NCI-H2107 (cell line): Measurements from ENCODE around the gene SERPINB10.
A peak's percentile ranks its signal among the peaks of the same experiment; 100 is the strongest.

Experiments
- DNase-seq: peaks from one replicate; lab custom pipeline; 2025; lab: John Stamatoyannopoulos, UW

The SERPINB10 gene

GRCh38 chr18:63949068-63949737 is 41.4 kb downstream of the SERPINB10 start, which contains the start of gene HMSD:
Gene HMSD, plus strand, starts transcription at chr18:63949301. Its CDS starts 4,155 bp downstream, at chr18:63953456.
- DNase-seq, result peak; percentile 51

- no peak for DNase-seq
Measured at GRCh38 chr18:63951302-63951705, 43.5 kb downstream of the SERPINB10 start.

- no peak for DNase-seq
Measured at GRCh38 chr18:63953811-63954210, 46.1 kb downstream of the SERPINB10 start.

- no peak for DNase-seq
Measured at GRCh38 chr18:63956755-63957154, 49.0 kb downstream of the SERPINB10 start.

- DNase-seq, result no peak
Measured at GRCh38 chr18:63960891-63961290, 53.1 kb downstream of the SERPINB10 start.

- DNase-seq, result no peak
Measured at GRCh38 chr18:63961435-63961980, 53.8 kb downstream of the SERPINB10 start.

GRCh38 chr18:63962137-63962536 is 54.4 kb downstream of the SERPINB10 start:
- no peak for DNase-seq

GRCh38 chr18:63963615-63964256 is 56.0 kb downstream of the SERPINB10 start:
- DNase-seq, result peak; percentile 16

GRCh38 chr18:63964908-63965307 is 57.1 kb downstream of the SERPINB10 start:
- no peak for DNase-seq

GRCh38 chr18:63965716-63966330 is 58.1 kb downstream of the SERPINB10 start:
- DNase-seq, result no peak

GRCh38 chr18:63969942-63970808 is 62.4 kb downstream of the SERPINB10 start, which contains the start of gene SERPINB8:
Gene SERPINB8, plus strand, starts transcription at chr18:63970081. Its CDS starts 8,228 bp downstream, at chr18:63978309.
- DNase-seq, result peak; percentile 95

- DNase-seq, result no peak
Measured at GRCh38 chr18:63970809-63971205, 63.0 kb downstream of the SERPINB10 start.

- no peak for DNase-seq
Measured at GRCh38 chr18:63971320-63972001, 63.7 kb downstream of the SERPINB10 start.

GRCh38 chr18:63972002-63972376 is 64.2 kb downstream of the SERPINB10 start:
- no peak for DNase-seq

GRCh38 chr18:63974991-63975390 is 67.2 kb downstream of the SERPINB10 start:
- no peak for DNase-seq

- DNase-seq, result no peak
Measured at GRCh38 chr18:63975628-63976027, 67.9 kb downstream of the SERPINB10 start.

- no peak for DNase-seq
Measured at GRCh38 chr18:63977040-63977439, 69.3 kb downstream of the SERPINB10 start.

- peak; percentile 14 for DNase-seq
Measured at GRCh38 chr18:63979409-63979920, 71.7 kb downstream of the SERPINB10 start.

GRCh38 chr18:63980027-63980426 is 72.3 kb downstream of the SERPINB10 start:
- DNase-seq, result no peak

- no peak for DNase-seq
Measured at GRCh38 chr18:63980896-63981460, 73.2 kb downstream of the SERPINB10 start.

- no peak for DNase-seq
Measured at GRCh38 chr18:63981719-63982118, 74.0 kb downstream of the SERPINB10 start.
